ENCODE measurements around the gene MBD2.

GRCh38 chr18:54263904-54264336 lies 39.5 kb upstream of the MBD2 start:
- TF ChIP-seq CTCF (IDR thresholded peaks at IDR 0.05) (no peak), POLR2A (IDR thresholded peaks at IDR 0.05) (no peak)
